ENCODE data around the gene FAM83E. TPM values are rescaled to one million over a fixed set of nuclear protein-coding genes. Genes with fewer than 3 reads are reported as not detected.

FAM83E gene
- polyA plus RNA-seq, 2 of the 4 experiments (the other 2 are of a cell fraction): 0.16 to 0.41 TPM

GRCh38 chr19:48654299-48655059 is 39.6 kb upstream of the FAM83E start:
- WGBS (ENCODE audit: missing lambda C conversion rate): 69% methylated on average over 11 of the region's 11 CpGs
- DNase-seq (ENCODE audit: low read depth in 1 of 2, low spot score in 1 of 2) (no peak), FAIRE-seq (no peak), ATAC-seq (no peak)
- POLR2A ChIA-PET: no interaction called here
- Histone ChIP-seq H3K4me3 (no peak overlapping the region), H3K4me2 (no peak overlapping the region), H3K27ac (0 out of 6 replicates have a peak overlapping the region, but pooled peaks of 1 of the 2 experiments have one; percentile 5), H3K9me3 (no peaks in the 10 kb centered on the region), H3K4me1 (no peaks in the 10 kb centered on the region)
- TF ChIP-seq, protein P1, sequence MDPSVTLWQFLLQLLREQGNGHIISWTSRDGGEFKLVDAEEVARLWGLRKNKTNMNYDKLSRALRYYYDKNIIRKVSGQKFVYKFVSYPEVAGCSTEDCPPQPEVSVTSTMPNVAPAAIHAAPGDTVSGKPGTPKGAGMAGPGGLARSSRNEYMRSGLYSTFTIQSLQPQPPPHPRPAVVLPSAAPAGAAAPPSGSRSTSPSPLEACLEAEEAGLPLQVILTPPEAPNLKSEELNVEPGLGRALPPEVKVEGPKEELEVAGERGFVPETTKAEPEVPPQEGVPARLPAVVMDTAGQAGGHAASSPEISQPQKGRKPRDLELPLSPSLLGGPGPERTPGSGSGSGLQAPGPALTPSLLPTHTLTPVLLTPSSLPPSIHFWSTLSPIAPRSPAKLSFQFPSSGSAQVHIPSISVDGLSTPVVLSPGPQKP (IDR thresholded peaks at IDR 0.05; ENCODE audit: low read depth, low read length): no peak
- TF ChIP-seq, protein P2, sequence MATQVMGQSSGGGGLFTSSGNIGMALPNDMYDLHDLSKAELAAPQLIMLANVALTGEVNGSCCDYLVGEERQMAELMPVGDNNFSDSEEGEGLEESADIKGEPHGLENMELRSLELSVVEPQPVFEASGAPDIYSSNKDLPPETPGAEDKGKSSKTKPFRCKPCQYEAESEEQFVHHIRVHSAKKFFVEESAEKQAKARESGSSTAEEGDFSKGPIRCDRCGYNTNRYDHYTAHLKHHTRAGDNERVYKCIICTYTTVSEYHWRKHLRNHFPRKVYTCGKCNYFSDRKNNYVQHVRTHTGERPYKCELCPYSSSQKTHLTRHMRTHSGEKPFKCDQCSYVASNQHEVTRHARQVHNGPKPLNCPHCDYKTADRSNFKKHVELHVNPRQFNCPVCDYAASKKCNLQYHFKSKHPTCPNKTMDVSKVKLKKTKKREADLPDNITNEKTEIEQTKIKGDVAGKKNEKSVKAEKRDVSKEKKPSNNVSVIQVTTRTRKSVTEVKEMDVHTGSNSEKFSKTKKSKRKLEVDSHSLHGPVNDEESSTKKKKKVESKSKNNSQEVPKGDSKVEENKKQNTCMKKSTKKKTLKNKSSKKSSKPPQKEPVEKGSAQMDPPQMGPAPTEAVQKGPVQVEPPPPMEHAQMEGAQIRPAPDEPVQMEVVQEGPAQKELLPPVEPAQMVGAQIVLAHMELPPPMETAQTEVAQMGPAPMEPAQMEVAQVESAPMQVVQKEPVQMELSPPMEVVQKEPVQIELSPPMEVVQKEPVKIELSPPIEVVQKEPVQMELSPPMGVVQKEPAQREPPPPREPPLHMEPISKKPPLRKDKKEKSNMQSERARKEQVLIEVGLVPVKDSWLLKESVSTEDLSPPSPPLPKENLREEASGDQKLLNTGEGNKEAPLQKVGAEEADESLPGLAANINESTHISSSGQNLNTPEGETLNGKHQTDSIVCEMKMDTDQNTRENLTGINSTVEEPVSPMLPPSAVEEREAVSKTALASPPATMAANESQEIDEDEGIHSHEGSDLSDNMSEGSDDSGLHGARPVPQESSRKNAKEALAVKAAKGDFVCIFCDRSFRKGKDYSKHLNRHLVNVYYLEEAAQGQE (IDR thresholded peaks at IDR 0.05): no peak
- TF ChIP-seq HOXB13 (CRISPR knock-in tag; IDR thresholded peaks at IDR 0.05; ENCODE audit: low read depth) (no peak), EP300 (IDR thresholded peaks at IDR 0.05) (no peak), EHMT2 (IDR thresholded peaks at IDR 0.05; ENCODE audit: low read depth) (no peak), FOSB (CRISPR knock-in tag; IDR thresholded peaks at IDR 0.05) (no peak), MYC (IDR thresholded peaks at IDR 0.05; ENCODE audit: borderline replicate concordance, low read length) (no peak), USF2 (IDR thresholded peaks at IDR 0.05) (no peak), ZSCAN20 (CRISPR knock-in tag; IDR thresholded peaks at IDR 0.05) (no peak), HOXB5 (CRISPR knock-in tag; IDR thresholded peaks at IDR 0.05) (no peak), HDAC2 (IDR thresholded peaks at IDR 0.05) (no peak), PHF8 (IDR thresholded peaks at IDR 0.05; ENCODE audit: borderline replicate concordance, low read depth) (no peak)
- CTCF ChIA-PET: interaction anchor here (0.7 to 5.7 kb wide), 7 partner anchors 9 to 84 kb away, joined by 3 to 29 read pairs (median 4); partner anchors contain the start of gene CA11

GRCh38 chr19:48651683-48652048 is 36.8 kb upstream of the FAM83E start:
- WGBS (ENCODE audit: missing lambda C conversion rate): 78% methylated on average over 5 of the region's 5 CpGs
- FAIRE-seq: no peak
- ChIA-PET POLR2A (no interaction called here), CTCF (interaction anchor here (1.0 to 2.0 kb wide), 4 partner anchors 36 to 190 kb away, joined by 4 to 8 read pairs (median 4); no protein-coding TSS in a partner anchor)
- Histone ChIP-seq H3K4me1 (peaks cover 5% of the 10 kb centered on the region; the same call in 2 of the 3 replicates), H3K27ac (no peak overlapping the region), H3K9me3 (no peaks in the 10 kb centered on the region), H3K4me3 (no peak overlapping the region), H3K4me2 (no peak overlapping the region)
- peak; percentile 16 to 37; a peak in 3 of 6 replicates for ATAC-seq
- TF ChIP-seq, protein P2 (IDR thresholded peaks at IDR 0.05): no peak
- peak; percentile 79 for TF ChIP-seq ZFP36 (IDR thresholded peaks at IDR 0.05; ENCODE audit: borderline replicate concordance, partially characterized antibody)
- no peak for DNase-seq (ENCODE audit: low read depth in 1 of 2, low spot score in 1 of 2)
